K562 (cell line): Measurements from ENCODE around the gene ZNF366. TPM values are rescaled to one million over a fixed set of nuclear protein-coding genes. Genes with fewer than 3 reads are reported as not detected.

ENCODE experiments used
- ATAC-seq: fragments of 200-7000 bp; cut with Tn5 transposase; 3 replicates; pipeline ENCODE4 v1.9.1; 2020; ENCODE audit warnings: moderate library complexity
- BruUV-seq: library from RNA; stranded (reverse); fragments of 400-500 nt; replicated peaks from 2 replicates; lab custom pipeline; 2021; lab: Mats Ljungman, UMichigan
- CTCF ChIA-PET: fragments of 300-600 bp; formaldehyde crosslinking; extraction: SDS; loops from one replicate; lab custom pipeline; 2021; ENCODE audit warnings: low intra/inter-chr PET ratio; lab: Yijun Ruan, JAX
- POLR2A ChIA-PET: fragments of 300-600, 350-650 bp; sonication (Branson Sonifier 250); formaldehyde crosslinking; extraction: SDS; loops from one replicate; lab custom pipeline; 2021; ENCODE audit warnings: antibody characterized with exemption, inconsistent platforms; lab: Yijun Ruan, JAX
- DNase-seq, 4 experiments: peaks; one replicate each; pipeline versions ENCODE4 v3.0.0 to v3.0.0-alpha.2; 2011 to 2018; ENCODE audit warnings: low spot score in 3 of 4, mixed read lengths in 3 of 4; ENCODE audit errors: extremely low read depth in 1 of 4
- FAIRE-seq: peaks from 2 replicates; lab custom pipeline; 2011; peaks lifted over from hg19 to GRCh38; lab: Jason Lieb, UNC
- H2AFZ ChIP-seq: 2 replicates; pipeline ENCODE4 v1.6.0; 2011; ENCODE audit warnings: low read depth, low read length, control low read depth, inconsistent platforms
- H3K27ac ChIP-seq: fragments of 200-600 bp; 3 replicates; pipeline ENCODE4 v1.8.0; 2011; ENCODE audit warnings: low read depth, mild to moderate bottlenecking, control low read depth, inconsistent platforms, low read length, moderate library complexity, mixed read lengths; ENCODE audit errors: extremely low read depth
- H3K27me3 ChIP-seq, 2 experiments: fragments of 300-600 bp in 1 of 2; 2 replicates in 1 of 2; 3 replicates in 1 of 2; pipeline versions ENCODE4 v1.6.0 to v1.8.0; 2011; ENCODE audit warnings: inconsistent platforms in 2 of 2, low read length in 2 of 2, mild to moderate bottlenecking in 1 of 2, mixed read lengths in 1 of 2, moderate library complexity in 1 of 2; ENCODE audit not compliant: control insufficient read depth in 2 of 2, insufficient read depth in 2 of 2
- H3K36me3 ChIP-seq: fragments of 300-600 bp; 3 replicates; pipeline ENCODE4 v1.8.0; 2011; ENCODE audit warnings: mild to moderate bottlenecking, low read length, inconsistent platforms; ENCODE audit not compliant: control insufficient read depth, insufficient read depth
- H3K4me1 ChIP-seq, 2 experiments: fragments of 200-600 bp in 1 of 2; replicated peaks in 1 of 2; 2 replicates in 1 of 2; 3 replicates in 1 of 2; pipeline versions ENCODE4 v1.5.1 to v1.8.0; 2011; ENCODE audit warnings: inconsistent platforms in 2 of 2, low read length in 2 of 2, mild to moderate bottlenecking in 1 of 2, mixed read lengths in 1 of 2, moderate library complexity in 1 of 2; ENCODE audit not compliant: control insufficient read depth in 2 of 2, insufficient read depth in 2 of 2
- H3K4me2 ChIP-seq: 2 replicates; pipeline ENCODE4 v1.6.1; 2011; ENCODE audit warnings: low read length, control low read depth, inconsistent platforms, mixed read lengths; ENCODE audit not compliant: insufficient read depth
- H3K4me3 ChIP-seq: fragments of 200-600 bp; sonication (generic), shearing (Covaris generic); 2 replicates; pipeline ENCODE4 v1.5.1; 2016; ENCODE audit warnings: control low read depth, inconsistent platforms
- H3K79me2 ChIP-seq: fragments of 200-600 bp; 3 replicates; pipeline ENCODE4 v1.8.0; 2011; ENCODE audit warnings: low read length, inconsistent platforms; ENCODE audit not compliant: control insufficient read depth, insufficient read depth
- H3K9ac ChIP-seq, 2 experiments: 2 replicates each; pipeline versions ENCODE4 v1.6.0 to v1.6.1; 2011; ENCODE audit warnings: low read depth in 2 of 2, low read length in 2 of 2, control low read depth in 1 of 2, inconsistent platforms in 1 of 2, mild to moderate bottlenecking in 1 of 2, mixed read lengths in 1 of 2; ENCODE audit not compliant: insufficient read depth in 1 of 2
- H3K9me1 ChIP-seq: one replicate; pipeline ENCODE4 v1.6.0; 2011; ENCODE audit warnings: inconsistent platforms, mild to moderate bottlenecking, low read length, moderate library complexity; ENCODE audit not compliant: control insufficient read depth, insufficient read depth
- H3K9me3 ChIP-seq: replicated peaks from 2 replicates; pipeline ENCODE4 v1.5.1; 2011; ENCODE audit warnings: low read depth, low read length, inconsistent platforms; ENCODE audit not compliant: control insufficient read depth, insufficient read depth
- H4K20me1 ChIP-seq: replicated peaks from 2 replicates; pipeline ENCODE4 v1.6.1; 2011; ENCODE audit warnings: low read length, inconsistent platforms, mixed read lengths; ENCODE audit not compliant: control insufficient read depth, insufficient read depth
- ATF7 ChIP-seq: fragments of 450-650 bp; IDR thresholded peaks from 2 replicates; pipeline ENCODE4 v1.7.1; 2014; ENCODE audit warnings: mild to moderate bottlenecking, moderate library complexity
- C11orf30 ChIP-seq: fragments of 450-650 bp; IDR thresholded peaks from 2 replicates; pipeline ENCODE4 v1.6.1; 2016; ENCODE audit warnings: low read depth, mild to moderate bottlenecking
- CC2D1A ChIP-seq: fragments of 450-650 bp; IDR thresholded peaks from 2 replicates; pipeline ENCODE4 v1.6.1; 2017; ENCODE audit warnings: mild to moderate bottlenecking
- CSDE1 ChIP-seq, 2 experiments: fragments of 450-650 bp; IDR thresholded peaks; 2 replicates each; pipeline ENCODE4 v1.6.1; 2016; ENCODE audit warnings: mild to moderate bottlenecking in 1 of 2
- DPF2 ChIP-seq: fragments of 450-650 bp; IDR thresholded peaks from 2 replicates; pipeline ENCODE4 v1.6.1; 2016
- EHMT2 ChIP-seq: fragments of 450-650 bp; IDR thresholded peaks from 2 replicates; pipeline ENCODE4 v1.6.1; 2018; ENCODE audit warnings: antibody characterized with exemption
- NR2C2 ChIP-seq, 2 experiments: fragments of 200-800 bp in 1 of 2; sonication (Bioruptor generic) in 1 of 2; sonication (generic) in 1 of 2; formaldehyde crosslinking in 1 of 2; IDR thresholded peaks; 2 replicates each; pipeline versions ENCODE4 v1.6.1 to v1.8.0; 2016 to 2022; ENCODE audit warnings: mild to moderate bottlenecking in 1 of 2, missing compliant biosample characterization in 1 of 2, missing genetic modification characterization in 1 of 2, missing genetic modification reagents in 1 of 2
- RNF2 ChIP-seq: sonication (generic); IDR thresholded peaks from 2 replicates; pipeline ENCODE4 v1.6.1; 2016
- ZNF644 ChIP-seq: fragments of 200-800 bp; sonication (Bioruptor generic); IDR thresholded peaks from 2 replicates; pipeline ENCODE4 v1.6.1; 2016; ENCODE audit warnings: low read depth, missing genetic modification characterization, missing compliant biosample characterization
- ZNF76 ChIP-seq: fragments of 250-450 bp; sonication (Bioruptor Pico); IDR thresholded peaks from 2 replicates; pipeline ENCODE4 v1.4.0; 2020; ENCODE audit warnings: mild to moderate bottlenecking, moderate library complexity, borderline replicate concordance
- WGBS: fragments of 100-300 bp; shearing (Covaris generic); methylation state at CpG from one replicate; pipeline ENCODE4 v1.1.6; 2016; ENCODE audit warnings: low coverage, mixed read lengths; ENCODE audit not compliant: insufficient coverage; ENCODE audit errors: missing lambda C conversion rate; 5-methylcytosine and 5-hydroxymethylcytosine counted together
- in situ Hi-C: fragments of 300-500 bp; cut with MboI; formaldehyde crosslinking; loops from 4 replicates; pipeline ENCODE4 v1.15.0; 2018; ENCODE audit warnings: inconsistent platforms, mixed read lengths
- intact Hi-C: fragments of 100-400 bp; cut with micrococcal nuclease; formaldehyde crosslinking; loops from 2 replicates; pipeline ENCODE4 v1.14.2; 2022
- polyA plus RNA-seq, 8 experiments: library from polyadenylated mRNA; depleted of rRNA in 4 of 8; stranded (reverse) in 5 of 8; unstranded in 3 of 8; fragments of >200 nt; fragmentation: Nextera tagmentation in 2 of 8; fragmentation: Illumina TruSeq in 1 of 8; extraction: Ambion mirVana in 2 of 8; extraction: Trizol in 1 of 8; gene quantifications; 2 replicates each; pipeline versions ENCODE4 v1.2.1 to v1.2.3, GENCODE V29; 2011 to 2014; ENCODE audit warnings: inconsistent platforms in 1 of 8, missing spikeins in 1 of 8
- total RNA-seq, 7 experiments: library from RNA; depleted of rRNA in 6 of 7; stranded (reverse); fragments of >200 nt in 6 of 7; fragmentation: Illumina TruSeq in 2 of 7; extraction: Trizol in 2 of 7; gene quantifications; 2 replicates each; pipeline versions ENCODE4 v1.2.1 to v1.2.3, GENCODE V29; 2011 to 2021; ENCODE audit warnings: low replicate concordance in 1 of 7
- TF ChIP-seq, protein P1 (sequence below): conservative IDR thresholded peaks from 2 replicates; pipeline ENCODE4 v1.6.1; 2011; ENCODE audit warnings: low read depth, mild to moderate bottlenecking, low read length; ENCODE audit not compliant: control insufficient read depth
- TF ChIP-seq, protein P2 (sequence below): fragments of 200-800 bp; sonication (Bioruptor generic); IDR thresholded peaks from 2 replicates; pipeline ENCODE4 v1.6.1; 2017; ENCODE audit warnings: missing genetic modification characterization, missing compliant biosample characterization
- TF ChIP-seq, protein P3 (sequence below): fragments of 250-450 bp; sonication (Bioruptor Pico); IDR thresholded peaks from 2 replicates; pipeline ENCODE4 v1.8.0; 2021; ENCODE audit warnings: mild to moderate bottlenecking, moderate library complexity
- TF ChIP-seq, protein P4 (sequence below): fragments of 250-450 bp; sonication (Bioruptor Pico); IDR thresholded peaks from 2 replicates; pipeline ENCODE4 v1.4.0; 2020; ENCODE audit warnings: mild to moderate bottlenecking, moderate library complexity
- TF ChIP-seq, protein P5 (sequence below): fragments of 450-650 bp; formaldehyde crosslinking; IDR thresholded peaks from 2 replicates; pipeline ENCODE4 v1.4.0; 2022; ENCODE audit warnings: missing genetic modification characterization

ZNF366 gene
- total and polyA plus RNA-seq, 9 of the 15 experiments (the other 6 are each of a cell fraction or from before 2014, with no cell fraction given) = not detected

DNA sequence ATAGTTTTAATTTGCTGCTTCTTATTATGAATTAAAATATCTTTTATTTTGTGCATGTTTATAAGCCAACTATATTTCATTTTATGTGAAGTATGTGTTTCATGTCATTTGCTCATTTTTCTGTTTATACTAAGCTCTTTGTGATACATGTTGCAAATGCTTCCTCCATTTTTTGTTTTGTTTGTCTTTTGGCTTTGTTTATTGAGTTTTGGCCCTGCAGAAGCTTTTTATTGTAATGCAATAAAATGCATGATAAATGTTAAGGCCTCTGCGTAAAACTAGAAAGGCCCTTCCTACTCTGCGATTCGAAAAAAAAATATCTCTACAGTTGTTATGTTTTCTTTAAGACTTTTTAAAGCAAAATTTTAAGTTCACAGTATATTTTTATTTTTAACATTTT, 9.4 kb downstream of the ZNF366 start:
- Histone ChIP-seq H4K20me1 (no peaks in the 10 kb centered on the region), H2AFZ (no peak overlapping the region), H3K79me2 (no peaks in the 10 kb centered on the region), H3K27me3 (no peaks in the 10 kb centered on the region), H3K4me2 (no peak overlapping the region), H3K9ac (no peak overlapping the region), H3K4me1 (no peaks in the 10 kb centered on the region), H3K9me1 (no peaks in the 10 kb centered on the region), H3K4me3 (no peak overlapping the region), H3K36me3 (no peaks in the 10 kb centered on the region), H3K9me3 (no peaks in the 10 kb centered on the region), H3K27ac (no peak overlapping the region)
- 45% methylated on average over 3 of the region's 3 CpGs for WGBS
- no peak for DNase-seq
- no peak for ATAC-seq
- TF ChIP-seq, protein P1, sequence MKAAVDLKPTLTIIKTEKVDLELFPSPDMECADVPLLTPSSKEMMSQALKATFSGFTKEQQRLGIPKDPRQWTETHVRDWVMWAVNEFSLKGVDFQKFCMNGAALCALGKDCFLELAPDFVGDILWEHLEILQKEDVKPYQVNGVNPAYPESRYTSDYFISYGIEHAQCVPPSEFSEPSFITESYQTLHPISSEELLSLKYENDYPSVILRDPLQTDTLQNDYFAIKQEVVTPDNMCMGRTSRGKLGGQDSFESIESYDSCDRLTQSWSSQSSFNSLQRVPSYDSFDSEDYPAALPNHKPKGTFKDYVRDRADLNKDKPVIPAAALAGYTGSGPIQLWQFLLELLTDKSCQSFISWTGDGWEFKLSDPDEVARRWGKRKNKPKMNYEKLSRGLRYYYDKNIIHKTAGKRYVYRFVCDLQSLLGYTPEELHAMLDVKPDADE = no peak
- TF ChIP-seq ATF7 (no peak), ZNF644 (tag) (no peak), EHMT2 (no peak), RNF2 (no peak), ZNF76 (CRISPR knock-in tag) (no peak), C11orf30 (no peak), NR2C2 (CRISPR knock-in tag; IDR thresholded peaks at IDR 0.05) (no peak), NR2C2 (tag; IDR thresholded peaks at IDR 0.05) (no peak), CC2D1A (no peak), CSDE1 (IDR thresholded peaks at IDR 0.05) (no peak), DPF2 (no peak)
- TF ChIP-seq, protein P2, sequence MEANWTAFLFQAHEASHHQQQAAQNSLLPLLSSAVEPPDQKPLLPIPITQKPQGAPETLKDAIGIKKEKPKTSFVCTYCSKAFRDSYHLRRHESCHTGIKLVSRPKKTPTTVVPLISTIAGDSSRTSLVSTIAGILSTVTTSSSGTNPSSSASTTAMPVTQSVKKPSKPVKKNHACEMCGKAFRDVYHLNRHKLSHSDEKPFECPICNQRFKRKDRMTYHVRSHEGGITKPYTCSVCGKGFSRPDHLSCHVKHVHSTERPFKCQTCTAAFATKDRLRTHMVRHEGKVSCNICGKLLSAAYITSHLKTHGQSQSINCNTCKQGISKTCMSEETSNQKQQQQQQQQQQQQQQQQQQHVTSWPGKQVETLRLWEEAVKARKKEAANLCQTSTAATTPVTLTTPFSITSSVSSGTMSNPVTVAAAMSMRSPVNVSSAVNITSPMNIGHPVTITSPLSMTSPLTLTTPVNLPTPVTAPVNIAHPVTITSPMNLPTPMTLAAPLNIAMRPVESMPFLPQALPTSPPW (CRISPR knock-in tag) = no peak
- TF ChIP-seq, protein P3, sequence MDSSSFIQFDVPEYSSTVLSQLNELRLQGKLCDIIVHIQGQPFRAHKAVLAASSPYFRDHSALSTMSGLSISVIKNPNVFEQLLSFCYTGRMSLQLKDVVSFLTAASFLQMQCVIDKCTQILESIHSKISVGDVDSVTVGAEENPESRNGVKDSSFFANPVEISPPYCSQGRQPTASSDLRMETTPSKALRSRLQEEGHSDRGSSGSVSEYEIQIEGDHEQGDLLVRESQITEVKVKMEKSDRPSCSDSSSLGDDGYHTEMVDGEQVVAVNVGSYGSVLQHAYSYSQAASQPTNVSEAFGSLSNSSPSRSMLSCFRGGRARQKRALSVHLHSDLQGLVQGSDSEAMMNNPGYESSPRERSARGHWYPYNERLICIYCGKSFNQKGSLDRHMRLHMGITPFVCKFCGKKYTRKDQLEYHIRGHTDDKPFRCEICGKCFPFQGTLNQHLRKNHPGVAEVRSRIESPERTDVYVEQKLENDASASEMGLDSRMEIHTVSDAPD (CRISPR knock-in tag) = no peak
- TF ChIP-seq, protein P4, sequence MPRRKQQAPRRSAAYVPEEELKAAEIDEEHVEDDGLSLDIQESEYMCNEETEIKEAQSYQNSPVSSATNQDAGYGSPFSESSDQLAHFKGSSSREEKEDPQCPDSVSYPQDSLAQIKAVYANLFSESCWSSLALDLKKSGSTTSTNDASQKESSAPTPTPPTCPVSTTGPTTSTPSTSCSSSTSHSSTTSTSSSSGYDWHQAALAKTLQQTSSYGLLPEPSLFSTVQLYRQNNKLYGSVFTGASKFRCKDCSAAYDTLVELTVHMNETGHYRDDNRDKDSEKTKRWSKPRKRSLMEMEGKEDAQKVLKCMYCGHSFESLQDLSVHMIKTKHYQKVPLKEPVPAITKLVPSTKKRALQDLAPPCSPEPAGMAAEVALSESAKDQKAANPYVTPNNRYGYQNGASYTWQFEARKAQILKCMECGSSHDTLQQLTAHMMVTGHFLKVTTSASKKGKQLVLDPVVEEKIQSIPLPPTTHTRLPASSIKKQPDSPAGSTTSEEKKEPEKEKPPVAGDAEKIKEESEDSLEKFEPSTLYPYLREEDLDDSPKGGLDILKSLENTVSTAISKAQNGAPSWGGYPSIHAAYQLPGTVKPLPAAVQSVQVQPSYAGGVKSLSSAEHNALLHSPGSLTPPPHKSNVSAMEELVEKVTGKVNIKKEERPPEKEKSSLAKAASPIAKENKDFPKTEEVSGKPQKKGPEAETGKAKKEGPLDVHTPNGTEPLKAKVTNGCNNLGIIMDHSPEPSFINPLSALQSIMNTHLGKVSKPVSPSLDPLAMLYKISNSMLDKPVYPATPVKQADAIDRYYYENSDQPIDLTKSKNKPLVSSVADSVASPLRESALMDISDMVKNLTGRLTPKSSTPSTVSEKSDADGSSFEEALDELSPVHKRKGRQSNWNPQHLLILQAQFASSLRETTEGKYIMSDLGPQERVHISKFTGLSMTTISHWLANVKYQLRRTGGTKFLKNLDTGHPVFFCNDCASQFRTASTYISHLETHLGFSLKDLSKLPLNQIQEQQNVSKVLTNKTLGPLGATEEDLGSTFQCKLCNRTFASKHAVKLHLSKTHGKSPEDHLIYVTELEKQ = no peak
- TF ChIP-seq, protein P5, sequence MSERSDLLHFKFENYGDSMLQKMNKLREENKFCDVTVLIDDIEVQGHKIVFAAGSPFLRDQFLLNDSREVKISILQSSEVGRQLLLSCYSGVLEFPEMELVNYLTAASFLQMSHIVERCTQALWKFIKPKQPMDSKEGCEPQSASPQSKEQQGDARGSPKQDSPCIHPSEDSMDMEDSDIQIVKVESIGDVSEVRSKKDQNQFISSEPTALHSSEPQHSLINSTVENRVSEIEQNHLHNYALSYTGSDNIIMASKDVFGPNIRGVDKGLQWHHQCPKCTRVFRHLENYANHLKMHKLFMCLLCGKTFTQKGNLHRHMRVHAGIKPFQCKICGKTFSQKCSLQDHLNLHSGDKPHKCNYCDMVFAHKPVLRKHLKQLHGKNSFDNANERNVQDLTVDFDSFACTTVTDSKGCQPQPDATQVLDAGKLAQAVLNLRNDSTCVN (CRISPR knock-in tag) = no peak
- in situ Hi-C loops (no loop called here), intact Hi-C loops (no loop called here)
- no peak for FAIRE-seq
- ChIA-PET CTCF (no interaction called here), POLR2A (interaction anchor here (0.6 kb wide), 1 partner anchor 107 kb away, joined by 3 read pairs; no protein-coding TSS in a partner anchor)
- no TSS peak for BruUV-seq
